GM12892 (cell line): ENCODE results near the gene GLIS1.

Experiments
- DNase-seq: peaks from one replicate; pipeline ENCODE4 v3.0.0; 2011; ENCODE audit not compliant: insufficient read length
- FAIRE-seq: peaks from 2 replicates; lab custom pipeline; 2011; peaks lifted over from hg19 to GRCh38; lab: Jason Lieb, UNC
- POLR2A ChIP-seq: IDR thresholded peaks from 2 replicates; pipeline ENCODE4 v1.6.1; 2011; ENCODE audit warnings: low read depth, low read length, control low read depth
- POLR2AphosphoS5 ChIP-seq: IDR thresholded peaks from 2 replicates; pipeline ENCODE4 v1.6.1; 2011; ENCODE audit warnings: low read depth, low read length, control low read depth
- TAF1 ChIP-seq: IDR thresholded peaks from 2 replicates; pipeline ENCODE4 v1.6.1; 2011; ENCODE audit warnings: low read depth, mild to moderate bottlenecking, control low read depth, low read length, borderline replicate concordance

GLIS1 gene

GRCh38 chr1:53593758-53594380 lies 145.1 kb downstream of the GLIS1 start:
- TF ChIP-seq POLR2AphosphoS5 (no peak), POLR2A (no peak), TAF1 (no peak)
- no peak for DNase-seq
- no peak for FAIRE-seq

- no peak for FAIRE-seq
- DNase-seq = no peak
- TF ChIP-seq POLR2A = no peak
- no peak for TF ChIP-seq POLR2AphosphoS5
- TF ChIP-seq TAF1 = no peak
Observed at GRCh38 chr1:53592985-53593757, 145.8 kb downstream of the GLIS1 start.

- TF ChIP-seq POLR2AphosphoS5 (no peak), TAF1 (no peak), POLR2A (no peak)
- FAIRE-seq (no peak), DNase-seq (no peak)
Observed at GRCh38 chr1:53592521-53592982, 146.4 kb downstream of the GLIS1 start.

GRCh38 chr1:53591924-53592323 lies 147.0 kb downstream of the GLIS1 start:
- DNase-seq (no peak), FAIRE-seq (no peak)
- TF ChIP-seq TAF1 (no peak), POLR2AphosphoS5 (no peak), POLR2A (no peak)

- DNase-seq (no peak), FAIRE-seq (no peak)
- TF ChIP-seq TAF1 = no peak
- no peak for TF ChIP-seq POLR2AphosphoS5
- no peak for TF ChIP-seq POLR2A
Observed at GRCh38 chr1:53590531-53591515, 148.1 kb downstream of the GLIS1 start.

- no peak for DNase-seq
- TF ChIP-seq POLR2A (no peak), TAF1 (no peak)
- no peak for FAIRE-seq
Observed at GRCh38 chr1:53590104-53590503, 148.9 kb downstream of the GLIS1 start.

GRCh38 chr1:53589043-53589887 lies 149.7 kb downstream of the GLIS1 start:
- DNase-seq (no peak), FAIRE-seq (no peak)
- no peak for TF ChIP-seq TAF1
- TF ChIP-seq POLR2AphosphoS5 = no peak
- no peak for TF ChIP-seq POLR2A

GRCh38 chr1:53588053-53588779 lies 150.7 kb downstream of the GLIS1 start:
- no peak for FAIRE-seq
- DNase-seq = no peak
- no peak for TF ChIP-seq TAF1

GRCh38 chr1:53587252-53587988 lies 151.5 kb downstream of the GLIS1 start:
- no peak for TF ChIP-seq POLR2AphosphoS5
- no peak for TF ChIP-seq POLR2A
- no peak for TF ChIP-seq TAF1
- DNase-seq = no peak
- no peak for FAIRE-seq

- no peak for FAIRE-seq
- TF ChIP-seq POLR2AphosphoS5 (no peak), POLR2A (no peak), TAF1 (no peak)
- no peak for DNase-seq
Observed at GRCh38 chr1:53586765-53587164, 152.2 kb downstream of the GLIS1 start.

- FAIRE-seq (no peak), DNase-seq (no peak)
- TF ChIP-seq POLR2AphosphoS5 (no peak), TAF1 (no peak), POLR2A (no peak)
Observed at GRCh38 chr1:53585565-53585964, 153.4 kb downstream of the GLIS1 start.
